Nephron (organoid): Measurements from ENCODE around the gene OR10K2.

ENCODE experiments used
- H3K27ac Mint-ChIP-seq, 3 experiments: 2 replicates each; pipeline ENCODE4 v1.8.0; 2020; ENCODE audit warnings: mixed read lengths in 3 of 3, mild to moderate bottlenecking in 2 of 3, moderate library complexity in 1 of 3
- H3K27me3 Mint-ChIP-seq: 2 replicates; pipeline ENCODE4 v1.8.0; 2021; ENCODE audit warnings: low read depth, mild to moderate bottlenecking, moderate library complexity, mixed read lengths
- H3K36me3 Mint-ChIP-seq: 2 replicates; pipeline ENCODE4 v1.8.0; 2020; ENCODE audit warnings: low read depth, mixed read lengths
- H3K4me1 Mint-ChIP-seq: 2 replicates; pipeline ENCODE4 v1.8.0; 2020; ENCODE audit warnings: mixed read lengths
- H3K4me3 Mint-ChIP-seq, 3 experiments: 2 replicates each; pipeline ENCODE4 v1.8.0; 2020; ENCODE audit warnings: mild to moderate bottlenecking in 3 of 3, mixed read lengths in 3 of 3, moderate library complexity in 2 of 3
- H3K9me3 Mint-ChIP-seq: 2 replicates; pipeline ENCODE4 v1.8.0; 2020; ENCODE audit warnings: mixed read lengths
- CTCF ChIP-seq, 3 experiments: fragments of 200-600 bp; sonication (generic); IDR thresholded peaks; one replicate each; pipeline ENCODE4 v1.5.0; 2021; ENCODE audit warnings: antibody characterized with exemption in 3 of 3; ENCODE audit not compliant: unreplicated experiment in 3 of 3

OR10K2 gene

DNA sequence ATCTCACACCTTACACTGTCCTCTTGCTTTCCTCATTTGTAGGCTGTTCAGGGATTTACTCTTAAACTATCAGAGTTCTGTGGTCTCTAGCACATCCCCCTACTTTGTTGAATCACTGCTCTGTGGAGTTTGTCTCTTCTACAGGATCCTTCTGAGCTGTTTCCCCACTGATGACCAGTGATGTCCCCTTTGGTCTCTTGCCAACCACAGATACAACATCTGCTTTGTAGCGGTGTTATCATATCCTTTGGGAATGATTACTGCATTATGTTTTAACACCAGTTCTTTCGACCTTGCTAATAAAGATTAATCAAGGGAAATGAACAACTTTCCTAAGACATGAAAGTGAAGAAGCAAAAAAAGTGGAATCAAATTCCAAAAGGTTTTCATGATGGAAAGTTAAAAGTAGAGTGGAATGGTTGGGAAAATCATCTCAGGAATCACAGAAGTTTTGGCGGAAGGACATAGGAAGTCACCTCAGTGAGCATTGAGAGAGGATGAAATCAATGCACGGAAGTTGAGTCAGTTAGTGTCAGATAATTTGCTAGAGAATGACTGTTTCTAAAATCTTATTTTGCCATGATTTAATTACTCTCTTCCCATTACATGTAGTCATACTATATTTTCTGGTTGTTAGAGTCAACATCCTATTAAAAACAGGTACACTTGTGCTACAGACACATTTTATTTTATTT, 11.2 kb downstream of the OR10K2 start:
- Mint-ChIP-seq H3K27me3 (no peaks in the 10 kb centered on the region), H3K4me1 (no peaks in the 10 kb centered on the region), H3K36me3 (no peaks in the 10 kb centered on the region), H3K4me3 (no peak overlapping the region), H3K9me3 (no peaks in the 10 kb centered on the region), H3K27ac (no peak overlapping the region)
- TF ChIP-seq CTCF (IDR thresholded peaks at IDR 0.05; ENCODE audit: unreplicated experiment in 3 of 3), result no peak

DNA sequence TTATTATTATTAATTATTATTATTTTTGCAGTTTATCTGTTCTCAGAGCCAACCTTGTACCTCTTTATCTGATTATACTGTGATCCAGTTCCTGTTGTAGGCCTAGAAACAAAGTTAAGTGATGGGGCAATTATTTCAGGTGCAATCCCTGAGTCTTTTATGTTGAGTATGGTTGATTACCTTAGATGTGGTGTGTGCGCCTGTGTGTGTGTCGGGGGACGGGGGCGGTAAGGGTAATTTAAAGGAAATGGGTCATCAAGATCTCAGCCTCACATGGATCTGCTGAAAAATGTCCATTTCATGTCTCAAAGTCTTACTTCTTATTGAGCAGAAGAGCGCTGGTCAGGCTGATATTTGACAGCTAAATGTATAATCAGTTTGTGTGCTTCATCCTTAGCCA, 18.9 kb downstream of the OR10K2 start:
- Mint-ChIP-seq H3K4me1 (no peaks in the 10 kb centered on the region), H3K9me3 (no peaks in the 10 kb centered on the region), H3K4me3 (no peak overlapping the region), H3K27ac (no peak overlapping the region), H3K27me3 (peaks cover 4% of the 10 kb centered on the region), H3K36me3 (no peaks in the 10 kb centered on the region)
- TF ChIP-seq CTCF (IDR thresholded peaks at IDR 0.05; ENCODE audit: unreplicated experiment in 3 of 3), result no peak

DNA sequence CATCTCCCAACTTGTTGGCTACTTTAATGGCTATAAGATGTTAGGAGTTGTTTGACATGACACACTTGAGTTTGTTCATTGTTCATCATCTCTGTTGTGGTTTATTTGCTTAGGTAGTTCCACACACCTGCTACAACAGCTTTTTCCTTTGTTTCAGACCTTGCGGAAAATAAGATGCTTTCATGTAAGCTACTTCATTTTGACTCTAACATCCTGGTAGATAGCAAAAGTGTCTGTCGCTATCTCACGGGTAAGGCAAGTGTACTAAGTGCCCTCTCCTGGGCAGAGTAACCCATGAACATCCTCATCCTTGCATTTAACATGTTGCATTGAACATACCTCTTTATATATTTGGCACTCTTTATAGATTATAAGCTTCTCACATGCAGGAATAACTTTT, 25.2 kb downstream of the OR10K2 start:
- no peak for TF ChIP-seq CTCF (IDR thresholded peaks at IDR 0.05; ENCODE audit: unreplicated experiment in 3 of 3)
- H3K4me1 Mint-ChIP-seq, result no peaks in the 10 kb centered on the region
- no peaks in the 10 kb centered on the region for H3K36me3 Mint-ChIP-seq
- no peak overlapping the region for H3K4me3 Mint-ChIP-seq
- H3K27me3 Mint-ChIP-seq, result peaks cover 4% of the 10 kb centered on the region
- H3K9me3 Mint-ChIP-seq, result no peaks in the 10 kb centered on the region
- H3K27ac Mint-ChIP-seq, result no peak overlapping the region

GRCh38 chr1:158398818-158399514, 27.1 kb downstream of the OR10K2 start, which contains the start of gene OR10T2:
TSS of gene OR10T2 (minus strand) at chr1:158399466. CDS start at chr1:158399466, 0 bp downstream.
- H3K27me3 Mint-ChIP-seq, result peaks cover 4% of the 10 kb centered on the region
- H3K9me3 Mint-ChIP-seq, result no peaks in the 10 kb centered on the region
- TF ChIP-seq CTCF (IDR thresholded peaks at IDR 0.05; ENCODE audit: unreplicated experiment in 3 of 3), result no peak
- no peak within 1 kb of the TSS for H3K4me3 Mint-ChIP-seq
- H3K4me1 Mint-ChIP-seq, result no peaks in the 10 kb centered on the region
- no peak within 1 kb of the TSS for H3K27ac Mint-ChIP-seq
- no peaks in the 10 kb centered on the region for H3K36me3 Mint-ChIP-seq

DNA sequence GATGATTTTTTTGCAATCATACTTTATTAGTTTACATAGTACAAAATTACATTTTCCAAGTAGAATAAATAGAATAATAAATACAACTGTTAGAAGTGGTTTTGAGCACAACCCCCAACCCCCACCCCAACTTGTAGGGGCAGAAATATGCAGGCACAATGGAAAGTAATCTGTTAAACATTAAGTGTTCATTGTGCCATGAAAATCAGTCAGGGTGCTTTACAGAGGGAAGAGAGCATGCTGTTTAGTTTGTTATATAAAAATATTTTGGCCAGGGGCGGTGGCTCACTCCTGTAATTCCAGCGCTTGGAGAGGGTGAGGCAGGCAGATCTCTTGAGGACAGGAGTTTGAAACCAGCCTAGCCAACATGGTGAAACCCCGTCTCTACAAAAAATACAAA, 29.4 kb downstream of the OR10K2 start:
- peaks cover 4% of the 10 kb centered on the region for H3K27me3 Mint-ChIP-seq
- H3K4me3 Mint-ChIP-seq, result no peak overlapping the region
- H3K27ac Mint-ChIP-seq, result peak overlapping the region; percentile 62 to 94 (median 82)
- no peak for TF ChIP-seq CTCF (IDR thresholded peaks at IDR 0.05; ENCODE audit: unreplicated experiment in 3 of 3)
- no peaks in the 10 kb centered on the region for H3K4me1 Mint-ChIP-seq
- H3K9me3 Mint-ChIP-seq, result no peaks in the 10 kb centered on the region
- no peaks in the 10 kb centered on the region for H3K36me3 Mint-ChIP-seq

DNA sequence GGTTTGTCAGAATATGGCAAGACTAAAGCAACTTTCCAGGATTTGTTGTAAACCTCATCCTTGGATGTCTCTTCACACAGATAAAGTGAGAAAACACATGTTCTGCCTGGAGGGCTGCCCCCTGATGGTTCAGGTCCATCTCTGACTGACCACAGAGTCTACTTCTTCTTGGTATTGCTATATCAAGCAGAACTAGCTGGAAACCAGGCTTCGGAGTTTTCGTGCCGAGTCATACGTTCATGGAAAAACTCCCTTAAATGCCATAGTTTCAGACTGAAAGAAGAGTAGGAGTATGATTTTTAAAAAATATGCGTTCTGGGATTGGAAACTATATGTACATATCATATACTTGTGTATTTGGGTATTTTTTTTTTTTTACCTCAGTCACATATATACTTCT, 32.6 kb downstream of the OR10K2 start:
- no peaks in the 10 kb centered on the region for H3K36me3 Mint-ChIP-seq
- no peaks in the 10 kb centered on the region for H3K4me1 Mint-ChIP-seq
- no peaks in the 10 kb centered on the region for H3K9me3 Mint-ChIP-seq
- H3K27ac Mint-ChIP-seq, result no peak overlapping the region
- no peak overlapping the region for H3K4me3 Mint-ChIP-seq
- TF ChIP-seq CTCF (IDR thresholded peaks at IDR 0.05; ENCODE audit: unreplicated experiment in 3 of 3), result no peak
- H3K27me3 Mint-ChIP-seq, result peaks cover 4% of the 10 kb centered on the region
